Activated naive CD8-positive, alpha-beta T cell treated with anti-CD3 and anti-CD28 coated beads, Interleukin-2, amount 50 U/mL, for 24 hours (primary cell): Measurements from ENCODE around the gene SEPTIN2.
"Not testable (repeated sequence)": the region's sequence is repeated elsewhere in the genome, so short reads cannot be mapped to it uniquely, and the experiment has no call there.

Source experiments
- ATAC-seq: fragments of 150-1000 bp; cut with Tn5 transposase; one replicate; pipeline ENCODE4 v1.10.0; 2021
- DNase-seq: peaks from one replicate; pipeline ENCODE4 v3.0.0; 2021
- H3K27ac Mint-ChIP-seq: one replicate; pipeline ENCODE4 v1.8.0; 2021; ENCODE audit warnings: mild to moderate bottlenecking, mixed read lengths
- H3K27me3 Mint-ChIP-seq: one replicate; pipeline ENCODE4 v1.8.0; 2021; ENCODE audit warnings: mixed read lengths
- H3K36me3 Mint-ChIP-seq: one replicate; pipeline ENCODE4 v1.8.0; 2021; ENCODE audit warnings: low read depth, mixed read lengths
- H3K4me1 Mint-ChIP-seq: one replicate; pipeline ENCODE4 v1.8.0; 2021; ENCODE audit warnings: mixed read lengths
- H3K4me3 Mint-ChIP-seq: one replicate; pipeline ENCODE4 v1.8.0; 2021; ENCODE audit warnings: mild to moderate bottlenecking, moderate library complexity, mixed read lengths
- H3K9me3 Mint-ChIP-seq: one replicate; pipeline ENCODE4 v1.8.0; 2021; ENCODE audit warnings: mixed read lengths

SEPTIN2 gene

DNA sequence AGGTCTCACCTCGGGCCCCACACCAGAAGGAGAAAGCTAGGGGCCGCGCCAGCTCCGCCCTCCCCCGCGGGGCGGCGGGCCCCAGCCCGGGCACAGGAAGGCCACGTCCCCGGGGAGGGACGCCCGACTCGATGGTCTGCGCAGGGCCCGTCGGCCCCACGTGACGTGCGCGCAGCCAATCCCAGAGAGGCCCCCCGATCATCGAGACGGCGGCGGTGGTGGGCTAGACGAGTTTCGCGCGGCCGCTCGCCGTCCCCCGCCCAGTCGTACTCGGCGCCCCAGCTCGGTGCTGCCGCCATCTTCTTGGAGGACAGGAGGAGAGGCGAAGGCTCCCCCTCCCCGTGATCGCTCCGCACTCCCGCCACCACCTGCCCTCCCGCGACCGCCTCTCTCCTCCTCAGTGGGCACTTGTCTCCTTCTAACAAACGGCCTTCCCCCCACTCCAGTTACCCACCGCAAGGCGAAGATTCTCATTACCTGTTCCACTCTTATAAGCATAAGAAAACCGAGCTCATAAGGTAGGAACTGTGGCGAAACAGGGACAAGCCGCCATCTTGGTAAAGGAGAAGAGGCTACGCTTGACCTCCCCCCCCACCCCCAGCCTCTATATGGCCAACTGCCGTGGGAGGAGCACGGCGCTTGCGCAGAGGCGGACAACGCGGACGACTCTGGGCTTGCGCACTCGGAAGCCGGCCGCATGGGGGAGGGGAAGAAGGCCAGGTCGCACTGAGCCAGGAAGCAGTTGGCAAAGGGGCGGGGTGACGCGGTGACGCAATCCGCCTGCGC is 439 bp upstream of the SEPTIN2 start, which contains the start of gene HDLBP:
HDLBP (minus strand) TSS at position 580 of the 786 bp plus-strand sequence. CDS start 48,803 bp downstream, outside the sequence.
- Mint-ChIP-seq H3K27me3 (peaks cover 2% of the 10 kb centered on the region), H3K4me3 (peak within 1 kb of the TSS; percentile 93), H3K4me1 (peaks cover 76% of the 10 kb centered on the region), H3K27ac (peak within 1 kb of the TSS; percentile 100), H3K36me3 (peaks cover 41% of the 10 kb centered on the region), H3K9me3 (no peaks in the 10 kb centered on the region)
- ATAC-seq (peak; percentile 89), DNase-seq (peak; percentile 100)

DNA sequence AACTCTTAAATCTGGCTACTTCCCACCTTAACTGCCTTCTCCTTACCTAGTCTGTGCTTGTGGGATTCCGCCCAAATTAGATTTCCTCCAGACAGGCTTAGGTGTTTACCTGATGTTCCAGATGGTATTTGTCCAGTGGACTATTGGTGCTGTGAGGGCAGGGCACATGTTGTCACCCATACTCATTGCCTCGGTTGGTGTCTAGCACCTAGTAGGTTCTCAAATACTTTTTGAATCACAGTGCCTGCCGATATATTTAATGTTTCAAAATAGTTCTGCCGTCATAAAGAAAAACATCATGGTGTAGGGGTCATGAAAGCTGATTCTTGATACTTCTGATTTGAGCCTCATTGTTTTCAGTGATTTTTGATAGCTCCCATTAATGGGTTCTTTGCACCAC is 1.1 kb downstream of the SEPTIN2 start:
- no peak for DNase-seq
- ATAC-seq, result no peak
- Mint-ChIP-seq H3K27me3 (peaks cover 2% of the 10 kb centered on the region), H3K9me3 (no peaks in the 10 kb centered on the region), H3K4me1 (peaks cover 77% of the 10 kb centered on the region), H3K27ac (peak overlapping the region; percentile 100), H3K36me3 (peaks cover 52% of the 10 kb centered on the region), H3K4me3 (peak overlapping the region; percentile 93)

DNA sequence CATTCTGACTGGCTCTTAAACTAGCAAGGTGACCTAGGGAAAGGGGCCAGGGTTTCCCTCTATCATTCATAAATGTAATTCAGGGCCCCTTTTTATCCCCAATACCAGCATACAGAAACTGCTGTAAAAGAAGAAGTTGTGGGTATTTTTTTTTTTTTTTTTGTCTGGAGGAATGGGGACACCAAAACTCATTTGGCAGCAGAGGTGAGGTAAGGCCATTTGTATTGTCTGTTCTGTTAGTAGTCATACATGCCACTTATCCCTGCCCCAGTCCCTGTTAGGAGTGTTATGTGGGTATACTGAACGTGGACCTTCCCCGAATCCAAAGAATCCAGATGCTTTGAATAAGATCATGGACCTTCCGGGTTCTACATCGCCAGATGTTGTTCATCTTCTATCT is 1.7 kb downstream of the SEPTIN2 start:
- Mint-ChIP-seq H3K4me1 (peaks cover 75% of the 10 kb centered on the region), H3K4me3 (peak overlapping the region; percentile 93), H3K27me3 (peaks cover 2% of the 10 kb centered on the region), H3K9me3 (no peaks in the 10 kb centered on the region), H3K27ac (peak overlapping the region; percentile 100), H3K36me3 (peaks cover 53% of the 10 kb centered on the region)
- DNase-seq (no peak), ATAC-seq (no peak)

DNA sequence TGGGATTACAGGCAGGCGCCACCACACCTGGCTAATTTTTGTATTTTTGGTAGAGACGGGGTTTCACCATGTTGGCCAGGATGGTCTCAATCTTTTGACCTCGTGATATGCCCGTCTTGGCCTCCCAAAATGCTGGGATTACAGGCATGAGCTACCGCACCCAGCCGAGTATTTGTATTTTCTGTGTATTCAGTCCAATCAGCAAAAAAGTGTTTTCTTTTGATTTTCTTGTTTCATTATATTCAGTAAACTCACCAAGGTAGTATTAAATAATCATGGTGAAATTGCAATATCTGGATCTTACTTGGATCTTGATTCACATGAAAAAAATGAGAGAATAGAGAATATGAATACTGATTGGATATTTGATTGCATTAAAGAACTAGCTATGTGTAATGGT is 3.1 kb downstream of the SEPTIN2 start:
- H3K9me3 Mint-ChIP-seq, H3K27ac Mint-ChIP-seq, DNase-seq, ATAC-seq, H3K27me3 Mint-ChIP-seq: not testable (repeated sequence)
- H3K4me1 Mint-ChIP-seq, result peaks cover 68% of the 10 kb centered on the region
- peaks cover 52% of the 10 kb centered on the region for H3K36me3 Mint-ChIP-seq
- peak overlapping the region; percentile 93 for H3K4me3 Mint-ChIP-seq

DNA sequence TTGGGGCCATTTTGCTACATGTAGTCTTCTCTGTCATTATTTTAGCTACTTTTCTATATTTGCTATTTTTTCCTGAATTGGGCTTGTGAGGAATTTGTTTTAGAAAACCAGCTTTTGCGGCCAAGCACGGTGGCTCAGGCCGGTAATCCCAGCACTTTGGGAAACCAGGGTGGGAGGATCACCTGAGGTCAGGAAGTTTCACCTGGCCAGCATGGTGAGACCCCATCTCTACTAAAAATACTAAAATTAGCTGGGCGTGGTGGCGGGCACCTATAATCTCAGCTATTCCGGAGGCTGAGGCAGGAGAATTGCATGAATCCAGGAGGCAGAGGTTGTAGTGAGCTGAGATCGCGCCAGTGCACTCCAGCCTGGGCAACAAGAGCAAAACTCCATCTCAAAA is 4.7 kb downstream of the SEPTIN2 start:
- peak overlapping the region; percentile 15 for H3K4me3 Mint-ChIP-seq
- DNase-seq (no peak), ATAC-seq (no peak)
- peak overlapping the region; percentile 6 for H3K27ac Mint-ChIP-seq
- H3K9me3 Mint-ChIP-seq, result no peaks in the 10 kb centered on the region
- peaks cover 2% of the 10 kb centered on the region for H3K27me3 Mint-ChIP-seq
- H3K36me3 Mint-ChIP-seq, result peaks cover 52% of the 10 kb centered on the region
- peaks cover 71% of the 10 kb centered on the region for H3K4me1 Mint-ChIP-seq

DNA sequence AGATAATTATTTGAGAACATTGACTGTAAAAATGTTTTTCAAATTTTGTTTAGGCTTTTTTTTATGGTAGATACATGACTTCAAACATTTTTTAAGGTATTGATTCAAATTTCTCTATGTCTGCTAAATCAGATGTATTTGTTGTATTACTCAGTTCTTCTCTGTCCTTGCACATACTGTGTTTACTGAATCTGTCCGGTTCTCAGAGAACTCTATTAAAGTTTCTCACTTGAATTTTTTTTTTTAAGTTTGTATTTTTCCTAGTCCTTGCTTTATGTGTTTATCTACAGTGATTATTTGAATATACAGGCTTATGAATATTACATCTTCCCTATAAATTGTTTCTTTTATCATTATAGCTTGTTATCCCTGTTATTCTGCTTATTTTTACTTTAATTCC is 5.3 kb downstream of the SEPTIN2 start:
- H3K36me3 Mint-ChIP-seq, result peaks cover 56% of the 10 kb centered on the region
- H3K4me3 Mint-ChIP-seq, result peak overlapping the region; percentile 33
- H3K27me3 Mint-ChIP-seq, result no peaks in the 10 kb centered on the region
- peak overlapping the region; percentile 21 for H3K27ac Mint-ChIP-seq
- ATAC-seq (no peak), DNase-seq (no peak)
- no peaks in the 10 kb centered on the region for H3K9me3 Mint-ChIP-seq
- H3K4me1 Mint-ChIP-seq, result peaks cover 69% of the 10 kb centered on the region

DNA sequence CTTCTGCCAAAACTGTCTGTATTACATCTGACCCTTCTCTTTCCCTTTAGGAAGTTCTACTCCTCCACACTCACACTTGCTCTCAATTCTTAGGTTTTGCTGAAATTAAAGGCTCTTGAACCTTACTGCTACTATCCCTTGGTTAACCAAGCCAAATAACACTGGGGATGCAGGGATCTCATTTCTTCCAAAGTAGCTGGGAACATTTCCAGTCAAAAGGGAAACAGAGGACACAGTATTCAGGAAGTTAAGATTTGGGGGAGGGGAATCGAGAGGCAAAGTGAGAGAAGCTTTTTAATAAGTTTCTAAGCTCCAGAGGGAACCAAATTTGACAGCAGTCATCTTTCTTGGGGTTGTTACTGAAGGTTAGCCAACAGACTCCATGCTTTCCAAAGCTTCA is 6.2 kb downstream of the SEPTIN2 start:
- Mint-ChIP-seq H3K27me3 (no peaks in the 10 kb centered on the region), H3K4me1 (peaks cover 66% of the 10 kb centered on the region), H3K4me3 (no peak overlapping the region), H3K27ac (no peak overlapping the region), H3K9me3 (no peaks in the 10 kb centered on the region), H3K36me3 (peaks cover 55% of the 10 kb centered on the region)
- ATAC-seq, result no peak
- no peak for DNase-seq

DNA sequence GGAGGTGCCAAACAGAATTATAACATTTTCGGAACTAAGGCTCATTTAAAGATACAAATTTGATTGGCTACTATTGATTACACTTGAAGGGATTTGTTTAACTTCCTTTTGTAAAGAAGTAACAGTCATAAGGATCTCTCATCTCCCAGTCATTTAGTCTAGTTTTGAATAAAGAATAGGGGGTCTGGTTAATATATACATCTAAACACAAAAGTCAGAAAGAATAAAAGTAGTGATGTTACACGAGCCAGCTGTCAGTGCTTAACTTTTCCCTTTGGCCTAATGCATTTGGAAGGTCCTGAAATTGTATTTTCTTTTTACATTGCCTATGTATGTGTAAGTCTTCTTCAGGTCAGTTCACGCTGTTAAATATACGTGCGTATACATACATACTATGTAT is 8.1 kb downstream of the SEPTIN2 start:
- Mint-ChIP-seq H3K36me3 (peaks cover 52% of the 10 kb centered on the region), H3K4me3 (no peak overlapping the region), H3K27me3 (no peaks in the 10 kb centered on the region), H3K27ac (no peak overlapping the region), H3K9me3 (no peaks in the 10 kb centered on the region), H3K4me1 (peaks cover 47% of the 10 kb centered on the region)
- DNase-seq (no peak), ATAC-seq (no peak)

DNA sequence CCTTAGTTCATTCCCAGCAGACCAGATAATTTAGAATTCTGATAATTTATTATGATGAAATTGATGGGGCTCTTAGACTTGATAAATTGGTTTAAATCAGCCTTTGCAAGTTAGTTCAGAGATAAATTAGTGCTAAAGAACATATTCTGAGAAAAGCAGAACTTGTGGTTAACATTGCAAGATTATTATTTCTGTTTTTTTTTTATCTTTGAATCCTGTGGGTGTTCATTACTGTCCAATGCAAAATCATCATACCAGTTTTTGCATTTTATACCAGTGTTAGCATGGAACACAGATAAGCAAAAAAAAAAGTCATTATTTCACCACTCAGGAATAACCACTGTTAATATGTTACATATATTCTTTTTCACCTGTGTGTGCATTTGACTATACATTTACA is 9.1 kb downstream of the SEPTIN2 start:
- no peak overlapping the region for H3K4me3 Mint-ChIP-seq
- ATAC-seq, result no peak
- no peaks in the 10 kb centered on the region for H3K27me3 Mint-ChIP-seq
- H3K36me3 Mint-ChIP-seq, result peaks cover 49% of the 10 kb centered on the region
- H3K9me3 Mint-ChIP-seq, result no peaks in the 10 kb centered on the region
- H3K4me1 Mint-ChIP-seq, result peaks cover 40% of the 10 kb centered on the region
- no peak for DNase-seq
- H3K27ac Mint-ChIP-seq, result no peak overlapping the region

DNA sequence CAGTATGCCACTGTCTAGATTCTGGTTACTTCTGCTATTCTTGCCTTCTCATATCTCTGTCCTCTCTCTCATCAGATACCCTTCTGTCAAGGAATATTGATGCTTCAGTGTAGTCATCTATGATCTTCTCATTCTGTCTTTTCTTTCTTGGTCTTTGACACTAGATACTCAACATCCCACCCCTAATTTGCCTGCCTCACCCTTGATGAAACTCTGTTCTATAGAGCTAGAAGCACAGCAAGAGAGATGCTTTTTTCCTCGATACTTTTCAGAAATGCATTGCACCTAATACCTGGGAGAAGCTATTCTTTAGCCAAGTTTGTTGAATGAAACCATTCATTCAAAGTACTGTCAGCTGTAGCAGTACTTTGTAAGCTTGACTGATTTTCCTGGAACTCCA is 9.5 kb downstream of the SEPTIN2 start:
- Mint-ChIP-seq H3K27me3 (no peaks in the 10 kb centered on the region), H3K9me3 (no peaks in the 10 kb centered on the region), H3K4me1 (peaks cover 35% of the 10 kb centered on the region), H3K27ac (peak overlapping the region; percentile 6), H3K4me3 (no peak overlapping the region), H3K36me3 (peaks cover 49% of the 10 kb centered on the region)
- DNase-seq (no peak), ATAC-seq (no peak)

DNA sequence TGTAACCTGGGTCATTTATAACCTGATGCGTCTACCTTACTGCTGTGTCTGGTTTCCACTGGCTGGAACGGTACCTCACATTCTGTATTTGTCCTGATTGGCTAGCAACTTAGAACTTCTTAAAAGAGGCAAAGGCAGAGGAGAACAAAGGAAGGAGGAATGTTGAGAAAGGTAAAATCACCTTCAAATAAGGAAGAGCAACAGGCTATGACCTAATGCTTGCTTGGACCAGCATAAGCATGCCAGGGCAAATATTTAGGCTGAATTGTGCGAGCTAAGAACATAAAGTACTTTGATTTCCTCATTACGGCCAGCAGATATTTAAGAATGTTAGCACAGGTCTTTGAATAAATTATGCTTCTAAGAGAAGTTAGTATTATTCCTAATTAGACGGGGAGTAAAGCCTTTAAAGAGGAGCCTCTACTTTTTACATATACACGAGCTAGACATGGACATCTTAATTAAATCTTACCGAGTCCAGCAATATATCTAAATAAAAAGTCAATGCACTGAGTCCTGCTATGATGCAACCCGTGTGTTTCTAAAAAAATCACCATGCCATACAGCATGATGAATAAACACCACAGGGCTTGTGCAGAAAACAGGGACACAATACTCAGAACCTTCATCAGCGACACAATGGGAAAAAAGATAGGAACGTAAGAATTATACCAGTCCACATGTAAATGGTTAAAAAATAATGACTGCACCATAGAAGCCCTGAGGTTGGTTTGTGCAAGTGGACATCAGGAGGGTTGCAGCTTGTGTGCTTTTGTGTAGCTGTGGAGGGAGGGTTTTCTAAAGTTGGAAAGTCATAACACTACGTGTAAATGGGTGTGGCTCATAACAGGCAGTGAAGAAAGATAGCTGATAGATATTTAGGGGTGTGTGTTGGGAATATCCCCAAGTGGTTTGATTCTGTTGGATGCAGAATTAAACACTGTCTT is 14.2 kb downstream of the SEPTIN2 start:
- Mint-ChIP-seq H3K9me3 (no peaks in the 10 kb centered on the region), H3K27ac (no peak overlapping the region), H3K4me3 (no peak overlapping the region), H3K4me1 (peaks cover 3% of the 10 kb centered on the region), H3K36me3 (peaks cover 47% of the 10 kb centered on the region), H3K27me3 (no peaks in the 10 kb centered on the region)
- DNase-seq, result no peak
- ATAC-seq, result no peak

DNA sequence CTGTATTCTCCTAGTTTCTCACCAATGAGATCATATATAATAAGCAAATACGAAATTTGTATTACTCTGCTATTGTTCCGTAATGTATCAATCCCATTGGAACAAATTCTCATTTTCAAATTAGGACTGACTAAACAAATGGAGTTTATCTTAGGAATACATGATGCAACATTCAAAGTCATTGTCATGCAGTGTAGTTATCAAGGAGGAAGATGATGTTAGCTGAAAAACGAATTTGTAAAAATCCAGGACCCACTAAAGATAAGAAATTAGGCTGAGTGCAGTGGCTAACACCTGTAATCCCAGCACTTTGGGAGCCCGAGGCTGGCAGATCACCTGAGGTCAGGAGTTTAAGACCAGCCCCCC is 14.9 kb downstream of the SEPTIN2 start:
- ATAC-seq (no peak), DNase-seq (no peak)
- H3K36me3 Mint-ChIP-seq, result peaks cover 43% of the 10 kb centered on the region
- H3K4me1 Mint-ChIP-seq, result peaks cover under 1% of the 10 kb centered on the region
- no peaks in the 10 kb centered on the region for H3K27me3 Mint-ChIP-seq
- H3K4me3 Mint-ChIP-seq, result no peak overlapping the region
- no peak overlapping the region for H3K27ac Mint-ChIP-seq
- H3K9me3 Mint-ChIP-seq, result no peaks in the 10 kb centered on the region

DNA sequence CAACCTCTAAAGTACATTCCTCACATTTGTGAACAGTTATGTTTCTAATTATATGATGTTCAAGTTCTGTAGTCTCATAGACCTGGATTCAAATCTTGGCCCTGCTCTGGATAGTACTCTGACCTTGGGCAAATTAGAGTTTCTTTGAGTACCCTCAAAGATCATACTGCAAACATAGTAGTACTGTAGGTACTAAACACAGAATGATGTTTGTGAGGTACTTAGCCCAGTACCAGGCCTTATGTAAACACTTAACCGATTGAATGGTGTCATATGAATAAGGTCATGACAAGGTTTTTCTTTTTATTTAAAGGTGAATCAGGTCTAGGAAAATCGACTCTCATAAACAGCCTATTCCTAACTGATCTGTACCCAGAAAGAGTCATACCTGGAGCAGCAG is 19.1 kb downstream of the SEPTIN2 start:
- H3K27me3 Mint-ChIP-seq, result no peaks in the 10 kb centered on the region
- H3K4me1 Mint-ChIP-seq, result peaks cover 13% of the 10 kb centered on the region
- ATAC-seq (no peak), DNase-seq (no peak)
- no peak overlapping the region for H3K4me3 Mint-ChIP-seq
- H3K9me3 Mint-ChIP-seq, result no peaks in the 10 kb centered on the region
- no peak overlapping the region for H3K27ac Mint-ChIP-seq
- peaks cover 50% of the 10 kb centered on the region for H3K36me3 Mint-ChIP-seq

DNA sequence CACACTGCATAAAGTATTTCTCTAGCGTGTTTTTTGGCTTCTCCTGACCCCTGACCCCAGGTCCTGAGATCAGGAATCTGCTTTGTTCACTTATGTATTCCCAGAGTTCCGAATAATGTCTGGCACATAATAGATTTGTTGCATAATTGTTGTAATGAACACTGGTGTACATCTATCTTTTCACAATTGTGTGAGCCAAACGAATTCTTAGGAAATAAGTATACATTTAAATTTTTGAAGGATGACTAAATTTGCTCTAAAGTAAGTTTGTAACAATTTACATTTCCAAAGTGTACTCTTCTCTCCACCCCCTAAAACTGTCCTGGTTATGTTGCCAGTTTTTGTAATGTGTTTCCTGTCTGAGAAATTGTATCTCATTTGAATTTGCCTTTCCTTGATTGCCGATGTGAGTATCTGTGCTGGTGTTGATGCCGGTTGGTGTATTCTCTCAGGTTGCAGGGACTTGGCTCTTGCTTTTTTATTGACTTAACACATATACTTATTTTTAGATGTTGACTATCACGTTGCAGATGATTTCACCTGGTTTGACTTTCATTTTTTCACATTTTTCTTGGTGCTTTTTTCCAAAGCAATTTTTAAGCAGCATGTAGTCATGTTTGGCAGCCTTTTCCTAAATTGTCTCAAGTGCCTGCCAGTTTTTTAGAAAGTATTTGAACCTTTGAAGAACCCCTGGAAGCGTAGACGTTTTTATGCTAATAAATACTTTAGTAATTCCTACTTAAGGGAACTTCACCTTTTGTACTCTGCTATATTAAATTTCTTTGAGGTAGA is 24.3 kb downstream of the SEPTIN2 start:
- Mint-ChIP-seq H3K27me3 (no peaks in the 10 kb centered on the region), H3K27ac (no peak overlapping the region), H3K4me1 (peaks cover 15% of the 10 kb centered on the region), H3K9me3 (no peaks in the 10 kb centered on the region), H3K36me3 (peaks cover 58% of the 10 kb centered on the region), H3K4me3 (no peak overlapping the region)
- no peak for DNase-seq
- ATAC-seq, result no peak
